Upper lobe of right lung (tissue), 1 donor: ENCODE measurements around the gene MYH4. TPM values are rescaled to one million over a fixed set of nuclear protein-coding genes. Genes with fewer than 3 reads are reported as not detected.

ENCODE experiments used
- ATAC-seq: fragments of 200-7000 bp; cut with Tn5 transposase; one replicate; pipeline ENCODE4 v1.9.1; 2020; ENCODE audit warnings: mild to moderate bottlenecking, moderate library complexity
- DNase-seq: peaks from one replicate; pipeline ENCODE4 v3.0.0-alpha.2; 2020
- H3K27ac ChIP-seq: fragments of 200-600 bp; one replicate; pipeline ENCODE4 v1.8.0; 2022
- H3K27me3 ChIP-seq: fragments of 200-600 bp; one replicate; pipeline ENCODE4 v1.8.0; 2022; ENCODE audit warnings: mild to moderate bottlenecking
- H3K36me3 ChIP-seq: fragments of 200-600 bp; one replicate; pipeline ENCODE4 v1.8.0; 2022
- H3K4me1 ChIP-seq: fragments of 200-600 bp; one replicate; pipeline ENCODE4 v1.8.0; 2022
- H3K4me3 ChIP-seq: fragments of 200-600 bp; one replicate; pipeline ENCODE4 v1.8.0; 2022; ENCODE audit warnings: mild to moderate bottlenecking
- H3K9me3 ChIP-seq: fragments of 200-600 bp; one replicate; pipeline ENCODE4 v1.8.0; 2022
- intact Hi-C: fragments of 100-400 bp; cut with DNase I; formaldehyde crosslinking; loops from one replicate; pipeline ENCODE4 v1.11.0; 2022
- total RNA-seq: library from RNA; stranded (reverse); fragmentation: NEBNext Ultra II Directional; extraction: Animal tissue kit (Norgen Biotek cat#: 25700); gene quantifications from one replicate; pipeline ENCODE4 v1.2.1, GENCODE V29; 2021
- TF ChIP-seq, protein P1 (sequence below): fragments of 200-600 bp; IDR thresholded peaks from one replicate; pipeline ENCODE4 v1.8.0; 2022; ENCODE audit warnings: antibody characterized with exemption
- donor health status: DM: no; HTN: yes; CAD: no; lungs with severe emphysema.

Gene MYH4
- total RNA-seq, 1 donor from 2014 or later: not detected

- DNase-seq (no peak), ATAC-seq (no peak)
- H3K4me1 ChIP-seq: no peaks in the 10 kb centered on the region
- no peaks in the 10 kb centered on the region for H3K9me3 ChIP-seq
- H3K36me3 ChIP-seq: no peaks in the 10 kb centered on the region
- H3K27me3 ChIP-seq: no peaks in the 10 kb centered on the region
- H3K27ac ChIP-seq: no peak overlapping the region
- intact Hi-C loops: no loop called here
- no peak overlapping the region for H3K4me3 ChIP-seq
- TF ChIP-seq, protein P1, sequence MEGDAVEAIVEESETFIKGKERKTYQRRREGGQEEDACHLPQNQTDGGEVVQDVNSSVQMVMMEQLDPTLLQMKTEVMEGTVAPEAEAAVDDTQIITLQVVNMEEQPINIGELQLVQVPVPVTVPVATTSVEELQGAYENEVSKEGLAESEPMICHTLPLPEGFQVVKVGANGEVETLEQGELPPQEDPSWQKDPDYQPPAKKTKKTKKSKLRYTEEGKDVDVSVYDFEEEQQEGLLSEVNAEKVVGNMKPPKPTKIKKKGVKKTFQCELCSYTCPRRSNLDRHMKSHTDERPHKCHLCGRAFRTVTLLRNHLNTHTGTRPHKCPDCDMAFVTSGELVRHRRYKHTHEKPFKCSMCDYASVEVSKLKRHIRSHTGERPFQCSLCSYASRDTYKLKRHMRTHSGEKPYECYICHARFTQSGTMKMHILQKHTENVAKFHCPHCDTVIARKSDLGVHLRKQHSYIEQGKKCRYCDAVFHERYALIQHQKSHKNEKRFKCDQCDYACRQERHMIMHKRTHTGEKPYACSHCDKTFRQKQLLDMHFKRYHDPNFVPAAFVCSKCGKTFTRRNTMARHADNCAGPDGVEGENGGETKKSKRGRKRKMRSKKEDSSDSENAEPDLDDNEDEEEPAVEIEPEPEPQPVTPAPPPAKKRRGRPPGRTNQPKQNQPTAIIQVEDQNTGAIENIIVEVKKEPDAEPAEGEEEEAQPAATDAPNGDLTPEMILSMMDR: no peak
These were observed 22.1 kb downstream of the MYH4 start for GRCh38 chr17:10447026-10447931.

DNA sequence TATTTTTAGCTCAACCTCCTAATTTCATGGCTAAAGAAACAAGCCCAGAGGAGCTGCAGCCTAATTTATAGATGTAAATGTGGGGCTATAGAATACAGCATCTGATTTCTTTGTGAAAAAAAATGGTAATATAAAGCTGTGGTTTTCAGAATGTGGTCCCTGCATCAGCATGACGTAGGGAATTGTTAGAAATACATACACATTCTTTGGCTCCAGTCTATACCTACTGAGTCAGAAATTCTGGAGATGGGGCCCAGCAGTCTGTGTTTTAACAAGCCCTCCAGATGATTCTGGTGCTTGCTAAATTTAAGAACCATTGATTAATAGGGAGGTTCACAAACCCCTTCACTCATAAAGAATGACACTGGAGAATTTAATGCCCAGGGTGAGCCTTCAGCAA is 29.5 kb downstream of the MYH4 start:
- TF ChIP-seq, protein P1: no peak
- H3K36me3 ChIP-seq: no peaks in the 10 kb centered on the region
- H3K27ac ChIP-seq: no peak overlapping the region
- no peak for ATAC-seq
- H3K9me3 ChIP-seq: no peaks in the 10 kb centered on the region
- no peaks in the 10 kb centered on the region for H3K4me1 ChIP-seq
- intact Hi-C loops: no loop called here
- no peak overlapping the region for H3K4me3 ChIP-seq
- no peak for DNase-seq
- no peaks in the 10 kb centered on the region for H3K27me3 ChIP-seq

DNA sequence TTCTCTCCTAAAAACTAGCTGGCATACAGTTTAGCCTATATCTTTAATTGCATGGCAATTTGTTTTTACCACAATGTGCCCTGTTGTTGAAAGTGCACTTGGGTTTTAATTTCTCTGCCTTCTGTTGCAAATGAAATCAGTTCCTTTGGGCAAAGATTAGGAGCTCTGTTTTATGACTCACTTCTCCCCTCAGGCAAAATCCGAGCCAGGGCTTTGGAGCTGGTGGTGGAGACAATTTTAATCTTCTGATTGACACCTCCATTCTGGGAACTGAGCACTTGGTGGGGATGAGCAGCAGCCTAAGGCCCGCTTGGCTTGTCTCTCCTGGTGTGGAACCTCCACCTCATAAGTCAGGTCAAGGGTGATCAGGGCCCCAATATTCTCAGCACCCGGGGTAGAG is 34.3 kb downstream of the MYH4 start:
- intact Hi-C loops: no loop called here
- Histone ChIP-seq H3K27ac (no peak overlapping the region), H3K4me1 (no peaks in the 10 kb centered on the region), H3K4me3 (no peak overlapping the region), H3K9me3 (no peaks in the 10 kb centered on the region), H3K27me3 (no peaks in the 10 kb centered on the region), H3K36me3 (no peaks in the 10 kb centered on the region)
- TF ChIP-seq, protein P1: no peak
- DNase-seq (no peak), ATAC-seq (no peak)

- Histone ChIP-seq H3K4me3 (no peak overlapping the region), H3K4me1 (no peaks in the 10 kb centered on the region), H3K36me3 (no peaks in the 10 kb centered on the region), H3K27me3 (no peaks in the 10 kb centered on the region), H3K27ac (no peak overlapping the region), H3K9me3 (no peaks in the 10 kb centered on the region)
- intact Hi-C loops: no loop called here
- DNase-seq (no peak), ATAC-seq (no peak)
- TF ChIP-seq, protein P1: no peak
These were observed 39.8 kb downstream of the MYH4 start for GRCh38 chr17:10429421-10430045.

DNA sequence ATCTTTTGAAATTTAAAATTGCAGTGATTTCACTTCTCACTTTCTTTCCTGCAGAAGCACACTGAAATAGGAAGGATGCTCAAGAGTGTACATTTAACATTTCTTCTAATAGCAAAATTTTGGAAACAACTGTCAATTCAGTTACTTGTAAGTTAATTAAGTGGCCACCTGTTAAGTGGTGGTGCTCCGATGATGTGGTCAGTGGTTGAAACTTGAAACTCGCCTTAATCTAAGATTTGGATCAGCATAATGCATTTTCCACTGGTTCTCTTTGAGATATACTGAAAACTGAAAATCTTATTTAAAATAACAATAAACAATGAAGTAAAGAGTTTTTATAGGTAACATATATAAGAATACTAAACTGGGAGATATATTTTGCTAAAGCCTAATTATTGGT is 40.6 kb downstream of the MYH4 start:
- Histone ChIP-seq H3K4me1 (no peaks in the 10 kb centered on the region), H3K36me3 (no peaks in the 10 kb centered on the region), H3K27ac (no peak overlapping the region), H3K9me3 (no peaks in the 10 kb centered on the region), H3K4me3 (no peak overlapping the region), H3K27me3 (no peaks in the 10 kb centered on the region)
- ATAC-seq: no peak
- intact Hi-C loops: no loop called here
- no peak for DNase-seq
- TF ChIP-seq, protein P1: no peak
